ENCODE data around the gene ATP6V0D1. TPM values are rescaled to one million over a fixed set of nuclear protein-coding genes. Genes with fewer than 3 reads are reported as not detected.

The ATP6V0D1 gene
- polyA plus RNA-seq, 3 donors = 81.3 to 100 (median 90.2) TPM

GRCh38 chr16:67446968-67447507 lies 33.9 kb downstream of the ATP6V0D1 start:
- DNase-seq = no peak

DNA sequence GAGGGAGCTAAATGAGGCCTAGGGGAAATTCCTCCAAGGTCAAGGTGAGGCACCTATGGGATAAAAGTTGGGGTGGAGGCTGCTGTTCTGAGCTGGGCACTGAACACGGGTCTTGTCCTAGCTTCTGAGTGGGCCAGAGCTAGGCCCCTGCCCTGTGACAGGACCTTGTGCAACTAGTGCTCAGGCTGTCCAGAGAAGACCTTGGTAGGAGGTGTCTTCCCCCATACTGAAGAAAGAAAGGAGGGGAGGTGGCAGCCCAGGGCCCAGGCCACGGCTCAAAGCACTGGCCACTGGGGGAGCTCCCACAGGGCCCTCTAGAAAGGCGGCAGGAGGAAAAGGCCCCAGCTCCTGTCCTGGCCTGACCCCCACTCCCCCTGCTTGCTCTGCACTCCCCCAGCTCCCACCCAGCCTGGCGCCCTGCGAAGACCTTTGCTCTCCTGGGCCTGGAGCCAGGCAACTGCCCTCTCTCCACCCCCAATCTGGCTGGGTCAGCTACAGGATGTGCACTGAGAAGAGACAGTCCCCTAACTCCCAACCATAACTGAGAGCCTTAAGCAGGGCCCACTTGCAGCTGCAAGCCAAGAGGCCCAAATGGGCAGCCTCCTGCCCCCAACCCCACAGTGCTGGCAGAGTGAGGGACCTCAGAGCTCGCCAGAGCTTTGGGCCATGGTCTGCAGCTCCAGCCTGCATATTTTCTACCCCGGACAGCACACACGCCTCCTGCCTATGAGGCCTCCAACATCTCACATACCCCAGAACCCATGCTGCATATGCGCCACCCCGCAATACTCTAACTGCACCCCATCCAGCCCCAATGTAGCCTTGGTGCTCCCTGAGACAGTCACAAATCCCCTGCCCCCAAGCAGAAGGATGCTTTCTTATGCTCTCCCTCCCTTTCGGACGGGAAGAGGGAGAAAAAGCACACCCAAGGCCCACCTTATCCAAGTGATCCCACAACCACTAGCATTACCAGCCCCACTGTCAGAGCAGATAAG lies 34.7 kb downstream of the ATP6V0D1 start:
- no peak for DNase-seq

- no peak for DNase-seq
Observed at GRCh38 chr16:67445441-67445912, 35.5 kb downstream of the ATP6V0D1 start.

- DNase-seq = no peak
Observed at GRCh38 chr16:67445126-67445426, 35.9 kb downstream of the ATP6V0D1 start.

- no peak for DNase-seq
Observed at GRCh38 chr16:67444259-67445125, 36.5 kb downstream of the ATP6V0D1 start.

DNA sequence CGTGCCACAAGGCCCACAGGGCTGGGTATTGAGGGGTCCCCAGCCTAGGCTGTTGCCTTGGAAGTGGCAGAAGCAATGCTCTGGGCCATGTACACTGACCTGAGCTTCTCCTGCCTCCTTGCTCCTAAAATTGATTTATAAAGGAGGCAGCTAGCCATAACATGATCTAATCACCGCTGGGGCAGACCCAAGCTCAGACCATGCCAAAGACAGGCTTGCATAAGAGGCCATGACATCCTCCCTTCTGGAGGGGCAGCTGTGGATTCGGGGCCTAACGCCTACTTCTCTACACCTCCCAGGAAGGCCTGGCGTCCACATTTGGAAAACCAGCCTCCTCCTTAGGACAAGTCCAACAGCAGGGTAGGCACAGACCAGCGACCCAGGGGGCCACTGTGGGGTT lies 37.7 kb downstream of the ATP6V0D1 start:
- no peak for DNase-seq

GRCh38 chr16:67442581-67443255 lies 38.2 kb downstream of the ATP6V0D1 start:
- no peak for DNase-seq

- DNase-seq = no peak
Observed at GRCh38 chr16:67441907-67442306, 39.0 kb downstream of the ATP6V0D1 start.

- DNase-seq = no peak
Observed at GRCh38 chr16:67441271-67441753, 39.6 kb downstream of the ATP6V0D1 start.

DNA sequence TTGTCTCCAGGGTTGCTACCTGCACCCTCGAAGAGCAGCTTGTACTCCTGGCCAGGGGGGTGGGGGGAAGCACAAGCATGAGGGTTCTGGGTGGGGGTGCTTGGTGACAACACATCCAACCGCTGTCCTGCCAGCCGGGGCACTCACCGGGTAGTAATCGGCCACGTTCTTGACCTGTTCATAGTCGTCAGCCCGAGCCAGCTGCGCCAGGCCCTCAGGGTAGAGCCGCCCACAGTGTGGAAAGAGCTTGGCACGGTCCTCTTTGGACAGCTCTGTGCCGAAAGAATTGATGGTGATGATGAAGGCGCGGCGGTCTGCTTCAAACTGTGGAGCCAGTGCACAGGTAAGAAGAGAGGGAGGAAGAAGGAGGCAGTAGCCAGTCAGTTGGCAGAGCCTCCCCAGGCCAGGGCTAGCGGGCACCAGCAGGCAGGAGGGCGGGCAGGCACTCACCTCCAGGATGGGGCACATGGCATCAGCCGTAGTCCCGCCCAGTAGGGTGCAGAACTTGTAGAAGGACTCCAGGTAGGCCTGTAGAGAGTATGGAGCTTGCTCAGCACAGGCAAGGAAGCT lies 42.0 kb downstream of the ATP6V0D1 start:
- DNase-seq = no peak

DNA sequence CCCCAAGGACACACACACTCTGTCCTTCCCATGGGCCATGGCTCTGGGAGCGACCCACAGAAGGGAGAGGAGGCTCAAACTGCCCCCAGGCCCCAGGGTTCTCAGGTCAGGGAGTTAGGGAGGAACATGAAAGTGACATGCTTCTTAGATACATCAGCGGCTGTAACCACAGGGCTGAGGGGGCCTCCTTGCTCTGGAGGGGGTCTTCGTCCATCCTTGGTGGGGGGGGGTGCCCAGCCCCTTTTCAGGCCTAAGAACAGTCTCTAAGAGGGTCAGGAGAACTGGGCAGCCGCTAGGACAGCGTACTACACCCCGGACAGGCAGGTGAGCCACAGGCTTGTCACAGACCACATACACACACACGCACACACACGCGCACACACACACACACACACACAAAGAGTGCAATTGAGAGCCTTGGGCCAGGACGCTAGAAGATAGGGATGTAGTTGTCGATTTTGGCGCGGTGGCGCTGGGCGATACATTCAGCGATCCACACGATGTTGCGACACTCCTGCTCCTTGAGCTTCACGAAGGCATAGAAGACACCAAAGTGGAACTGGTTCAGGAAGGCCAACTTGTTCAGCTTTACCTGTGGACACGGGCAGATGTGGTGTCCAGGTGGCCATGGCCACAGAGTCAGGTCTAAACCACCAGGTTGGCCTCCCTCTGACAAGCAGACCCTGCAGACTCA lies 42.7 kb downstream of the ATP6V0D1 start:
- no peak for DNase-seq

DNA sequence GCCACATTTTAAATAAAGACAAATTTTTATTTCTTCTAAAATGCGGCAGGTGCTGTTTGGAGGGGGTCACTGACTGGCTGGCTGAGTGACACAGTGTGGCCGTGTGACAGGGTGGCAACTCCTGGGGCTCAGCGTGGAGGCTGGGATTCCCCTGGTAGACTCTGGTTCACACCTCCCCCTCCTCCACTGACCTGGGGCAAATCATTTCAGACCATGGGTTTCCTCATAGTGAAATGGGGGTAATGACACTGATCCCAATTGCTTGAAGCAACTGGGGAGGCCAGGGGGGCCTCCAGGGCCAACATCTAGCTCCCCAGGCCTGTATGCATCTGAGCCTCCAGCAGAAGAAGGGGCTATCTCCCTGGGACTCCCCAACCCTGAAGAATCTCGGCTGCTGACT lies 43.4 kb downstream of the ATP6V0D1 start:
- DNase-seq = no peak

GRCh38 chr16:67436640-67437193 lies 44.2 kb downstream of the ATP6V0D1 start:
- no peak for DNase-seq

- DNase-seq = no peak
Observed at GRCh38 chr16:67435758-67436164, 45.2 kb downstream of the ATP6V0D1 start.

DNA sequence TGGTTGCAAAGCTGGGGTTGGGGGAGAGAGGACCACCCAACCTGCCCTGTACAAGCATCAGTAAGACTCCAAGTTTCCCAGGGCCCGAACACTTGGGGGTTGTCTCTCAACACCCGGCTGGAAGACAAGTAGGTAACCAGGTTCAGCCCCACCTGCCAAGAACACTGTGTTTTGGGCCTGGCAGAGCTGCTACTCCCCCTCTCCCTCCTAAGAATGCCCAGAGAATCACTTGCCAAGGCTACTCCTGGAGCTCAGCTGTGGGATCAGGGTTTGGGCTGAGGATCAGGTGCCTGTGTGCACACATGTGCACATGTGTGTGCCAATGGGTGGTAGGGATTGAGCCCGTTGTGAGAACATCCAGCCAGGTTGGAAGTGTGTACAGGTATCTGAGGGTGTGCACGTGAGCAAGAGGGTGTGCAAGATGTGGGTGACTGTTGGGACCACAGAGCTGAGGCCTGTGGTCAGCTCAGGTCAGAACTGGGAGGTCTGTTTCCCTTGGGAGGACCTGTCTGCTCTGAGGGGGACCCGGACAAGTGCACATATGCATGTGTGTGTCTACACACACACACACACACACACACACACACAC lies 47.7 kb downstream of the ATP6V0D1 start:
- DNase-seq = no peak

DNA sequence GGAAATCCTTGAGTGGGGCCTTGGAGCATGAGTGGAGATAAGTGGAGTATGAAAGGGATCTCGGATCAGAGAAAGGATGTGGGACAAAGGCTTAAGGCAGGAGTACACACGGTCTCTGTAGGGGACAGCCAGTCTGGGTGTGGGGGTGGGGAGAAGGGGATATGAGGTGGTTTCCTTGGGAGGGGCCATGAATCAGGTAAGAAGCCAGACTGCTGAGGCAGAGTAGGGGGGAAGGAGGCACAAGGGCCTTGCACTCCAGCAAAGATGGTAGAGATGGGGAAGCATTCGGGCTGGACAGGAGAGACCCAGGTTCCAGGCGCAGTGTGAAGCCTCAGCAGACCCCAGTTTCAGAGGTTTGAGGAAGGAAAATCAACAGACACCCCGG lies 48.5 kb downstream of the ATP6V0D1 start:
- no peak for DNase-seq

DNA sequence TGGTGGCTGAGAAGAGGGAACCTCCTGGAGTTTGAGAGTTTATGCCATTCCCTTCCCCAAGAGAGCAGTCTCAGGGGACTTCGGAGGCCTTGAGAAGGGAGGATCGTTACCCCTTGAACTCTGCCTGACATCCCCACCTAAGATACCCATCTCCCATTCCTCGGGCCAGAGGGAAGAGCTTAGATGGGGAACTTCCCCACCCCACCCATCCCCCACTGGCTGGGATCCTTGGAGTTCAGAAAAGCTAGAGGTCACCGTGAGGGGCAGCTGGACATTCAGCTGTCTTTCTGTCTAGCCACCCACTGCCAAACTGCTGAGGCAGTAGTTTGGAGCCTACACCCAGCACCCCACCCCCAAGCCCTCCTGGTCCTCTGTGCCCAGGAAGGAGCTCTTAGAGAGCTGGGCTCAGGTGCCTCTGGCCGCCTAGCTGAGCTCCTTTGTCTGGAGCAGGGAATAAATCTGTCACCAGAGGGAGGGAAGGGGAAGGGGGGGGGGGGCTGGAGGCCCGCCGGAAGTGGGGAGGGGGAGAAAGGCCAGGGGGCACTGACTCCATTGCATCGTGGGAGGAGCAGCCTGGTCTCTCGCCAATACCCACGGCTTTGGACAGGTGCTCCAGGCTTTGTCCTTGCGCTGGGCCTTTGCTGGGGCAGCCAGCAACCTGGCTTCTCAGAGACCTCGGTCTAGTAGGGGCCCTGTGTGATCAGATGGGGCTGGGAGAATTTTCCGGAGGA lies 49.0 kb downstream of the ATP6V0D1 start:
- DNase-seq = peak; percentile 61

- DNase-seq = peak; percentile 48
Observed at GRCh38 chr16:67430977-67431774, 49.8 kb downstream of the ATP6V0D1 start, which contains the start of gene HSD11B2. Gene HSD11B2 (plus strand): TSS chr16:67431121. CDS start chr16:67431249, 128 bp downstream.
